Neural cell (in vitro differentiated cells): ENCODE results near the gene SNAPIN. TPM values are rescaled to one million over a fixed set of nuclear protein-coding genes. Genes with fewer than 3 reads are reported as not detected.

Experiments used
- H2AFZ ChIP-seq: fragments of 200-600, 300-800 bp; sonication (generic), shearing (Covaris generic); 2 replicates; pipeline ENCODE4 v1.6.0; 2014; ENCODE audit warnings: low read depth, mild to moderate bottlenecking, antibody characterized with exemption, low read length, moderate library complexity
- H3F3A ChIP-seq: fragments of 200-600 bp; shearing (Covaris generic); 2 replicates; pipeline ENCODE4 v1.6.1; 2016; ENCODE audit warnings: mild to moderate bottlenecking, moderate library complexity, mixed read lengths, antibody characterized with exemption, low read length; ENCODE audit not compliant: insufficient read depth, poor library complexity, severe bottlenecking
- H3K27ac ChIP-seq: fragments of 200-600, 300-800 bp; sonication (generic), shearing (Covaris generic); 2 replicates; pipeline ENCODE4 v1.5.1; 2014; ENCODE audit warnings: mild to moderate bottlenecking, low read length, moderate library complexity
- H3K27me3 ChIP-seq: fragments of 300-800, 200-600 bp; sonication (generic), shearing (Covaris generic); 2 replicates; pipeline ENCODE4 v1.6.0; 2014; ENCODE audit warnings: mild to moderate bottlenecking, low read depth, low read length, moderate library complexity; ENCODE audit not compliant: insufficient read depth
- H3K36me3 ChIP-seq: fragments of 300-800, 200-600 bp; sonication (generic), shearing (Covaris generic); 2 replicates; pipeline ENCODE4 v1.5.1; 2014; ENCODE audit warnings: mild to moderate bottlenecking, antibody characterized with exemption, low read length, moderate library complexity; ENCODE audit not compliant: insufficient read depth
- H3K4me2 ChIP-seq: fragments of 300-800, 200-600 bp; sonication (generic), shearing (Covaris generic); 2 replicates; pipeline ENCODE4 v1.6.0; 2014; ENCODE audit warnings: mild to moderate bottlenecking, low read length
- H3K4me3 ChIP-seq: fragments of 300-800, 200-600 bp; sonication (generic), shearing (Covaris generic); 2 replicates; pipeline ENCODE4 v1.5.1; 2014; ENCODE audit warnings: mild to moderate bottlenecking, low read length, moderate library complexity
- H3K79me2 ChIP-seq: fragments of 200-600 bp; shearing (Covaris generic); replicated peaks from 2 replicates; pipeline ENCODE4 v1.6.0; 2014; ENCODE audit warnings: mild to moderate bottlenecking, low read length, moderate library complexity; ENCODE audit not compliant: insufficient read depth
- H3K9ac ChIP-seq: fragments of 300-800, 200-600 bp; sonication (generic), shearing (Covaris generic); 2 replicates; pipeline ENCODE4 v1.6.1; 2016; ENCODE audit warnings: mild to moderate bottlenecking, low read length, mixed read lengths
- H3K9me2 ChIP-seq: fragments of 200-600 bp; shearing (Covaris generic); 2 replicates; pipeline ENCODE4 v1.6.1; 2016; ENCODE audit warnings: mild to moderate bottlenecking, low read length, mixed read lengths; ENCODE audit not compliant: insufficient read depth
- H3K9me3 ChIP-seq: fragments of 200-600, 300-800 bp; sonication (generic), shearing (Covaris generic); 2 replicates; pipeline ENCODE4 v1.6.1; 2016; ENCODE audit warnings: mild to moderate bottlenecking, mixed run types, low read length, moderate library complexity, mixed read lengths
- H4K20me1 ChIP-seq: fragments of 200-600 bp; shearing (Covaris generic); 2 replicates; pipeline ENCODE4 v1.6.1; 2016; ENCODE audit warnings: mild to moderate bottlenecking, mixed run types; ENCODE audit not compliant: insufficient read depth
- EP300 ChIP-seq: fragments of 450-650 bp; conservative IDR thresholded peaks from 2 replicates; pipeline ENCODE4 v1.6.1; 2014; ENCODE audit warnings: antibody characterized with exemption, mild to moderate bottlenecking, moderate library complexity; ENCODE audit not compliant: poor library complexity, severe bottlenecking
- EZH2 ChIP-seq: fragments of 200-600, 300-800 bp; shearing (Covaris generic), sonication (generic); IDR thresholded peaks from 2 replicates; pipeline ENCODE4 v1.6.1; 2014; ENCODE audit warnings: antibody characterized with exemption, low read length, borderline replicate concordance, mild to moderate bottlenecking; ENCODE audit not compliant: insufficient read depth, poor library complexity, severe bottlenecking
- MXI1 ChIP-seq: fragments of 450-650 bp; conservative IDR thresholded peaks from 2 replicates; pipeline ENCODE4 v1.6.1; 2014; ENCODE audit warnings: antibody characterized with exemption, mild to moderate bottlenecking; ENCODE audit not compliant: poor library complexity, severe bottlenecking
- POLR2AphosphoS5 ChIP-seq: IDR thresholded peaks from 2 replicates; pipeline ENCODE4 v1.6.1; 2012
- RAD21 ChIP-seq: fragments of 450-650 bp; conservative IDR thresholded peaks from 2 replicates; pipeline ENCODE4 v1.6.1; 2014; ENCODE audit warnings: antibody characterized with exemption, mild to moderate bottlenecking, moderate library complexity
- REST ChIP-seq: IDR thresholded peaks from 2 replicates; pipeline ENCODE4 v1.6.1; 2012; ENCODE audit warnings: borderline replicate concordance
- SMC3 ChIP-seq: fragments of 450-650 bp; conservative IDR thresholded peaks from 2 replicates; pipeline ENCODE4 v1.6.1; 2014; ENCODE audit warnings: antibody characterized with exemption, mild to moderate bottlenecking, moderate library complexity; ENCODE audit not compliant: poor library complexity
- TAF1 ChIP-seq: IDR thresholded peaks from 2 replicates; pipeline ENCODE4 v1.6.1; 2012; ENCODE audit warnings: low read depth
- polyA plus RNA-seq: library from polyadenylated mRNA; depleted of rRNA; stranded (reverse); fragments of >200 nt; gene quantifications from 2 replicates; pipeline ENCODE4 v1.2.3, GENCODE V29; 2014
- TF ChIP-seq, protein P1 (sequence below): fragments of 450-650 bp; IDR thresholded peaks from 2 replicates; pipeline ENCODE4 v1.5.1; 2014; ENCODE audit warnings: antibody characterized with exemption, mild to moderate bottlenecking, moderate library complexity; ENCODE audit not compliant: poor library complexity, severe bottlenecking

The SNAPIN gene
- polyA plus RNA-seq, 1 donor from 2014 or later = 100.0 TPM

- H3F3A ChIP-seq = no peaks in the 10 kb centered on the region
Measured at GRCh38 chr1:153651771-153652170, 6.7 kb upstream of the SNAPIN start.

GRCh38 chr1:153652805-153653500, 5.5 kb upstream of the SNAPIN start:
- Histone ChIP-seq H2AFZ (no peak overlapping the region), H4K20me1 (no peaks in the 10 kb centered on the region), H3K36me3 (no peaks in the 10 kb centered on the region), H3K27me3 (no peaks in the 10 kb centered on the region), H3K79me2 (no peaks in the 10 kb centered on the region), H3K9ac (no peak overlapping the region), H3K27ac (no peak overlapping the region), H3K9me3 (no peaks in the 10 kb centered on the region), H3F3A (no peaks in the 10 kb centered on the region), H3K4me3 (no peak overlapping the region), H3K4me2 (no peak overlapping the region), H3K9me2 (no peaks in the 10 kb centered on the region)
- TF ChIP-seq EP300 (no peak), POLR2AphosphoS5 (no peak), MXI1 (no peak), EZH2 (no peak), RAD21 (no peak), SMC3 (no peak), TAF1 (no peak)
- TF ChIP-seq, protein P1, sequence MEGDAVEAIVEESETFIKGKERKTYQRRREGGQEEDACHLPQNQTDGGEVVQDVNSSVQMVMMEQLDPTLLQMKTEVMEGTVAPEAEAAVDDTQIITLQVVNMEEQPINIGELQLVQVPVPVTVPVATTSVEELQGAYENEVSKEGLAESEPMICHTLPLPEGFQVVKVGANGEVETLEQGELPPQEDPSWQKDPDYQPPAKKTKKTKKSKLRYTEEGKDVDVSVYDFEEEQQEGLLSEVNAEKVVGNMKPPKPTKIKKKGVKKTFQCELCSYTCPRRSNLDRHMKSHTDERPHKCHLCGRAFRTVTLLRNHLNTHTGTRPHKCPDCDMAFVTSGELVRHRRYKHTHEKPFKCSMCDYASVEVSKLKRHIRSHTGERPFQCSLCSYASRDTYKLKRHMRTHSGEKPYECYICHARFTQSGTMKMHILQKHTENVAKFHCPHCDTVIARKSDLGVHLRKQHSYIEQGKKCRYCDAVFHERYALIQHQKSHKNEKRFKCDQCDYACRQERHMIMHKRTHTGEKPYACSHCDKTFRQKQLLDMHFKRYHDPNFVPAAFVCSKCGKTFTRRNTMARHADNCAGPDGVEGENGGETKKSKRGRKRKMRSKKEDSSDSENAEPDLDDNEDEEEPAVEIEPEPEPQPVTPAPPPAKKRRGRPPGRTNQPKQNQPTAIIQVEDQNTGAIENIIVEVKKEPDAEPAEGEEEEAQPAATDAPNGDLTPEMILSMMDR = no peak

More at GRCh38 chr1:153651771-153652170, 6.7 kb upstream of the SNAPIN start:
- Histone ChIP-seq H3K79me2 (no peaks in the 10 kb centered on the region), H4K20me1 (no peaks in the 10 kb centered on the region), H3K27me3 (no peaks in the 10 kb centered on the region), H2AFZ (no peak overlapping the region), H3K36me3 (no peaks in the 10 kb centered on the region), H3K9me3 (no peaks in the 10 kb centered on the region), H3K9ac (no peak overlapping the region), H3K4me3 (no peak overlapping the region), H3K9me2 (no peaks in the 10 kb centered on the region), H3K27ac (no peak overlapping the region), H3K4me2 (no peak overlapping the region)
- TF ChIP-seq SMC3 (no peak), TAF1 (no peak), POLR2AphosphoS5 (no peak), EP300 (no peak), RAD21 (no peak), EZH2 (no peak), REST (no peak), MXI1 (no peak)
- TF ChIP-seq, protein P1 = no peak
